BJ (cell line): ENCODE measurements around the gene ENO2. TPM values are rescaled to one million over a fixed set of nuclear protein-coding genes. Genes with fewer than 3 reads are reported as not detected.
"Not testable (repeated sequence)": the region's sequence is repeated elsewhere in the genome, so short reads cannot be mapped to it uniquely, and the experiment has no call there.

Experiments
- CTCF ChIA-PET: fragments of 350-600 bp; formaldehyde crosslinking; extraction: SDS; loops from one replicate; lab custom pipeline; 2021; ENCODE audit warnings: antibody characterized with exemption, inconsistent platforms; lab: Yijun Ruan, JAX
- POLR2A ChIA-PET: fragments of 300-600 bp; sonication (Branson Sonifier 250); formaldehyde crosslinking; extraction: SDS; loops from one replicate; lab custom pipeline; 2021; ENCODE audit warnings: antibody characterized with exemption; lab: Charles Lee
- DNase-seq: peaks from one replicate; pipeline ENCODE4 v3.0.0-alpha.2; 2011; ENCODE audit warnings: low read depth
- H3K27me3 ChIP-seq: 2 replicates; pipeline ENCODE4 v1.6.0; 2011; ENCODE audit warnings: low read length; ENCODE audit not compliant: control insufficient read depth, insufficient read depth
- H3K36me3 ChIP-seq: 2 replicates; pipeline ENCODE4 v1.5.1; 2011; ENCODE audit warnings: low read length; ENCODE audit not compliant: control insufficient read depth, insufficient read depth
- H3K4me3 ChIP-seq: 2 replicates; pipeline ENCODE4 v1.5.1; 2011; ENCODE audit warnings: low read depth, mild to moderate bottlenecking, control low read depth, low read length
- CTCF ChIP-seq: IDR thresholded peaks from 2 replicates; pipeline ENCODE4 v1.5.1; 2011; ENCODE audit warnings: low read depth, mild to moderate bottlenecking, control low read depth, inconsistent platforms, low read length, moderate library complexity; ENCODE audit not compliant: insufficient read depth
- polyA plus RNA-seq: library from polyadenylated mRNA; depleted of rRNA; stranded (reverse); fragments of >200 nt; gene quantifications from 2 replicates; pipeline ENCODE4 v1.2.3, GENCODE V29; 2011

The ENO2 gene
- polyA plus RNA-seq, 1 experiment = 29.7 TPM

DNA sequence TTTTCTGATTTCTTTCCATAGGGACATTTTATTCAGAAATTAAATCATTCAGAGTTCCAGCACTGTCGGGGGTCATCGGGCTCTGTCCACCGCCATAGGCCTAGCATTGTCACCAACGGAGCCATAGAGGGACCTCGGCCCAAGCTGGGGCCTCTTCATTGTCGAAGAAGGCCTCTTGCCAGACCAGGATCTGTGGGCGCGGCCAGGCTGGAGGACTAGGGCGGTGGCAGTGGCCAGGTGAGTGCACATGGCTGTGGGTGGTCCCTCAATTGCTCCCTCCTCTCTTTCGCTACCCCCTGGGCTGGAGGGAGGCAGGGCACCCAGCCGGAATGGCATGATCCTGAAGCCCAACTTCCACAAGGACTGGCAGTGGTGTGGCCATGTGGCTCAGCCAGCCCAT is 30.7 kb upstream of the ENO2 start:
- H3K4me3 ChIP-seq = no peak overlapping the region
- ChIA-PET POLR2A (no interaction called here), CTCF (interaction anchor here (1.2 to 6.1 kb wide), 5 partner anchors 8 to 81 kb away, joined by 3 to 41 read pairs (median 6); partner anchors contain the start of genes LRRC23 and SPSB2)
- H3K27me3 ChIP-seq = no peaks in the 10 kb centered on the region
- no peak for DNase-seq
- no peak for TF ChIP-seq CTCF
- peaks cover 10% of the 10 kb centered on the region for H3K36me3 ChIP-seq

GRCh38 chr12:6884539-6884938 is 29.8 kb upstream of the ENO2 start:
- no peak overlapping the region for H3K4me3 ChIP-seq
- peaks cover 10% of the 10 kb centered on the region for H3K36me3 ChIP-seq
- ChIA-PET POLR2A (no interaction called here), CTCF (interaction anchor here (0.6 to 6.1 kb wide), 4 partner anchors 12 to 255 kb away, joined by 3 to 41 read pairs (median 4); partner anchors contain the start of gene SPSB2)
- no peaks in the 10 kb centered on the region for H3K27me3 ChIP-seq
- TF ChIP-seq CTCF = no peak
- no peak for DNase-seq

DNA sequence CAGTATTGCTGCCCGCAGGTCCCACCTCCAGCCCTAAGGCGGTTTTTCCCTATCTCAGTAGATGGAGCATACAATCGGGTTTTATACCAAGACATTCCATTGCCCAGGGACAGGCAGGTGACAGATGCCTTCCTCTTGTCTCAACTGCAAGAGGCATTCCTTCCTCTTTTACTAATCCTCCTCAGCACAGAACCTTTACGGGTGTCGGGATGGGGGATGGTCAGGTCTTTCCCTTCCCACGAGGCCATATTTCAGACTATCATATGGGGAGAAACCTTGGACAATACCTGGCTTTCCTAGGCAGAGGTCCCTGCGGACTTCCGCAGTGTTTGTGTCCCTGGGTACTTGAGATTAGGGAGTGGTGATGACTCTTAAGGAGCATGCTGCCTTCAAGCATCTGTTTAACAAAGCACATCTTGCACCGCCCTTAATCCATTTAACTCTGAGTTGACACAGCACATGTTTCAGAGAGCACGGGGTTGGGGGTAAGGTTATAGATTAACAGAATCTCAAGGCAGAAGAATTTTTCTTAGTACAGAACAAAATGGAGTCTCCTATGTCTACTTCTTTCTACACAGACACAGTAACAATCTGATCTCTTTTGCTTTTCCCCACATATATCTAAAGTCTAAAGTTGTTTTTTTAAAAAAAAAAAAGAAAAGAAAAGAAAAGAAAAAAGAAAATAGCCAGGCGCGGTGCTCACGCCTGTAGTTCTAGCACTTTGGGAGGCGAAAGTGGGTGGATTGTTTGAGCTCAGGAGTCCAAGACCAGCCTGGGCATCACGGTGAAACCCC is 28.0 kb upstream of the ENO2 start:
- H3K4me3 ChIP-seq, DNase-seq, H3K27me3 ChIP-seq, H3K36me3 ChIP-seq: not testable (repeated sequence)
- POLR2A ChIA-PET = interaction anchor here (0.6 kb wide), 1 partner anchor 280 kb away, joined by 17 read pairs; no protein-coding TSS in a partner anchor
- CTCF ChIA-PET = interaction anchor here (0.8 to 6.1 kb wide), 3 partner anchors 14 to 17 kb away, joined by 3 to 41 read pairs (median 8); partner anchors contain the start of gene SPSB2

DNA sequence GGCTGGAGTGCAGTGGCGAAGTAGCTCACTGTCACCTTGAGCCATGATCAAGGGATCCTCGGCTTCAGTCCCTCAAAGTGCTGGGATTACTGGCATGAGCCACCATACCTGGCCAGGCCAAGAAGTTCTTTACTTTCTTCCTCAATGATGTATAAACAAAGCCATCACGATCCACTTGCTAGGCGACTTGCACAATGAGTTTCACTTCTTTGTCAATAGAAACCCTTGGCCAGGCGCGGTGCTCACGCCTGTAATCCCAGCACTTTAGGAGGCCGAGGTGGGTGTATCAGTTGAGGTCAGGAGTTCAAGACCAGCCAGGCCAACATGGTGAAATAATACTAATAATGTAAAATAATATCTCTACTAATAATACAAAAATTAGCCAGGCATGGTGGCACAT is 26.9 kb upstream of the ENO2 start:
- no peak for DNase-seq
- TF ChIP-seq CTCF = no peak
- Histone ChIP-seq H3K36me3 (peaks cover 10% of the 10 kb centered on the region), H3K4me3 (no peak overlapping the region), H3K27me3 (no peaks in the 10 kb centered on the region)
- POLR2A ChIA-PET = no interaction called here
- CTCF ChIA-PET = interaction anchor here (0.8 to 2.0 kb wide), 3 partner anchors 11 to 18 kb away, joined by 3 to 8 read pairs (median 4); partner anchors contain the start of gene SPSB2

DNA sequence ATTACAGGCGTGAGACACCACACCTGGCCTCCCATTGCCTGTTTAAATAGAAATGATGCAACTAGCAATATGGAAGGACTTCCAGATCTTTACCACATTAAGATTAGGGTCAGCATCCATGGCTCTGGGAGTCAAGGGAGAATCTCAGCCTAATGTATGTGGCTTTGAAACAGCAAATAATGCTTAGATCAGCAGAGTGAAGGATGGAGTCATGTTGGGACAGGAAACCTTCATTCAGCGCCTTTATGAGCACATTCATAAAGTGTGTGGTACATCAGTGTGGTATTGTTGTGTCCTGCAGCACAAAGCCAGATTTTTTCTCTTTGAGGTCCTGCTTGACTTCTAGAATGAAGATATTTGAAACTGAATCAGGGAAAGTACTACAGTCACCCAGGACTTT is 26.0 kb upstream of the ENO2 start:
- Histone ChIP-seq H3K36me3 (peaks cover 10% of the 10 kb centered on the region), H3K27me3 (no peaks in the 10 kb centered on the region), H3K4me3 (no peak overlapping the region)
- no peak for TF ChIP-seq CTCF
- no peak for DNase-seq
- ChIA-PET POLR2A (no interaction called here), CTCF (interaction anchor here (1.0 to 2.0 kb wide), 2 partner anchors 12 to 16 kb away, joined by 4 to 8 read pairs; partner anchors contain the start of gene SPSB2)

GRCh38 chr12:6888794-6889193 is 25.6 kb upstream of the ENO2 start:
- H3K4me3 ChIP-seq, POLR2A ChIA-PET, CTCF ChIA-PET: not testable (repeated sequence)

GRCh38 chr12:6889775-6890573 is 24.4 kb upstream of the ENO2 start:
- H3K4me3 ChIP-seq, CTCF ChIA-PET, POLR2A ChIA-PET: not testable (repeated sequence)

More at GRCh38 chr12:6888794-6889193, 25.6 kb upstream of the ENO2 start:
- not testable (repeated sequence) for DNase-seq, H3K27me3 ChIP-seq, H3K36me3 ChIP-seq

More at GRCh38 chr12:6889775-6890573, 24.4 kb upstream of the ENO2 start:
- not testable (repeated sequence) for DNase-seq, H3K36me3 ChIP-seq, H3K27me3 ChIP-seq
